ENCODE data around the gene MRGPRE.
"Not testable (repeated sequence)": the region's sequence is repeated elsewhere in the genome, so short reads cannot be mapped to it uniquely, and the experiment has no call there.

GRCh38 chr11:3273629-3274028 is 41.4 kb upstream of the MRGPRE start:
- TF ChIP-seq CTCF (IDR thresholded peaks at IDR 0.05 in 8 of 11, conservative IDR thresholded peaks at IDR 0.05 in 3 of 11); POLR2AphosphoS5 (IDR thresholded peaks at IDR 0.05); POLR2A (IDR thresholded peaks at IDR 0.05): not testable (repeated sequence)

Measured in spleen (tissue), 7 donors.